ENCODE data around the gene ARGLU1. TPM values are rescaled to one million over a fixed set of nuclear protein-coding genes. Genes with fewer than 3 reads are reported as not detected.
A peak's percentile ranks its signal among the peaks of the same experiment; 100 is the strongest.

Gene ARGLU1
- polyA plus RNA-seq, 1 donor (not counting 4 experiments of a cell fraction or from before 2014, with no cell fraction given), result 96.8 TPM

- Histone ChIP-seq H3K36me3 (ENCODE audit: control insufficient read depth in 2 of 2, extremely low read depth in 1 of 2, insufficient read depth in 2 of 2, low read length in 2 of 2) (peaks cover 33 to 55% of the 10 kb centered on the region in 2 experiments), H3K4me1 (ENCODE audit: control insufficient read depth, extremely low read depth, insufficient read depth, low read length) (no peaks in the 10 kb centered on the region), H3K9ac (ENCODE audit: control insufficient read depth, extremely low read depth, insufficient read depth, low read length) (no peak overlapping the region), H3K27ac (ENCODE audit: control insufficient read depth, insufficient read depth, low read length) (no peak overlapping the region), H3K27me3 (ENCODE audit: control insufficient read depth, extremely low read depth, insufficient read depth, low read length) (no peaks in the 10 kb centered on the region), H3K79me2 (ENCODE audit: control insufficient read depth, insufficient read depth, low read length) (peaks cover 64% of the 10 kb centered on the region), H4K20me1 (ENCODE audit: control insufficient read depth, extremely low read depth, insufficient read depth, low read length) (no peaks in the 10 kb centered on the region), H3K4me3 (ENCODE audit: control insufficient read depth in 2 of 3, extremely low read depth in 1 of 3, insufficient read depth in 2 of 3, low read depth in 1 of 3, low read length in 3 of 3) (no peak overlapping the region), H3K4me2 (ENCODE audit: control insufficient read depth, extremely low read depth, insufficient read depth, low read depth, low read length) (no peak overlapping the region), H3K9me1 (ENCODE audit: control insufficient read depth, extremely low read depth, insufficient read depth, low read length) (no peaks in the 10 kb centered on the region), H2AFZ (ENCODE audit: control insufficient read depth, low read length) (no peak overlapping the region), H3K9me3 (ENCODE audit: control insufficient read depth, low read depth, low read length) (no peaks in the 10 kb centered on the region)
- peak; percentile 17 for FAIRE-seq
- TF ChIP-seq, protein P1, sequence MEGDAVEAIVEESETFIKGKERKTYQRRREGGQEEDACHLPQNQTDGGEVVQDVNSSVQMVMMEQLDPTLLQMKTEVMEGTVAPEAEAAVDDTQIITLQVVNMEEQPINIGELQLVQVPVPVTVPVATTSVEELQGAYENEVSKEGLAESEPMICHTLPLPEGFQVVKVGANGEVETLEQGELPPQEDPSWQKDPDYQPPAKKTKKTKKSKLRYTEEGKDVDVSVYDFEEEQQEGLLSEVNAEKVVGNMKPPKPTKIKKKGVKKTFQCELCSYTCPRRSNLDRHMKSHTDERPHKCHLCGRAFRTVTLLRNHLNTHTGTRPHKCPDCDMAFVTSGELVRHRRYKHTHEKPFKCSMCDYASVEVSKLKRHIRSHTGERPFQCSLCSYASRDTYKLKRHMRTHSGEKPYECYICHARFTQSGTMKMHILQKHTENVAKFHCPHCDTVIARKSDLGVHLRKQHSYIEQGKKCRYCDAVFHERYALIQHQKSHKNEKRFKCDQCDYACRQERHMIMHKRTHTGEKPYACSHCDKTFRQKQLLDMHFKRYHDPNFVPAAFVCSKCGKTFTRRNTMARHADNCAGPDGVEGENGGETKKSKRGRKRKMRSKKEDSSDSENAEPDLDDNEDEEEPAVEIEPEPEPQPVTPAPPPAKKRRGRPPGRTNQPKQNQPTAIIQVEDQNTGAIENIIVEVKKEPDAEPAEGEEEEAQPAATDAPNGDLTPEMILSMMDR (optimal IDR thresholded peaks at IDR 0.05 in 1 of 3, IDR thresholded peaks at IDR 0.05 in 1 of 3, conservative IDR thresholded peaks at IDR 0.05 in 1 of 3; ENCODE audit: extremely low read depth in 1 of 3, insufficient read depth in 2 of 3, low read length in 3 of 3), result no peak
- no peak for TF ChIP-seq EZH2 (IDR thresholded peaks at IDR 0.05; ENCODE audit: low read length)
- DNase-seq (ENCODE audit: low read depth, low spot score), result no peak
- dilution Hi-C loops (cut with MboI; ENCODE audit: extremely low pct_ligation_motif_present, low sequenced_read_pairs), result no loop called here
These were observed 73.4 kb downstream of the ARGLU1 start for GRCh38 chr13:106494506-106494905.

DNA sequence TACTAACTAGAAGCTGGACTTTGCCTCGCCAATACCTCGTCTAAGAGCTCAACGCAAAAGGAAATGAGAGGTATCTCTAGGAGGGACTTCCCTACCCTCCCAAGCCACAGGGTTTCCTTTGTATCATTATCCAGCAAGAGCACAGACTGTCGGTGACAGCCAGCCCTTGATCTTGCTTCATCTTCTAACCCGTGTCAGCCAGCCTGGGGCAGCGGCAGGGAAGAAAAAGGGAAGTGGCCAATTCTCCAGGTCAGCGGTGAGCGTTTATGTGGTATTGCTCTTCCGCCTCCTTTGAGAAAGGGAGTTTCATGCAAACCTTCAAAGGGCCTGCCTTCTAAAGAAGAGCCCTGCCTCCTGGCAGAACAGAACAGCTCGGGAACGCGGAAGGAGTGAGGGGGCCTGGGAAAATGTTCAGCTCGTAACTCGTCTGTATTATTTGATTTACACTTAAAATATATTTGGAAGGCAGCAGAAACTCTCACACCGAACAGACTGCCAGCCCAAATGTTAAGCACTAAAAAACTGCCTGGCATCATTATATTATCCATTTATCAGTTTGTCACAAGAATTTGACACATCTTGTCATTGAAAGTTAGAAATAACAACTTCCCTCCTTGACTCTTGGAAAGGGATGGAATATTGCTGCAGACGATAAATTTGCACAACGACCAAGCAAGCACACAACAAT lies 74.3 kb downstream of the ARGLU1 start:
- Histone ChIP-seq H2AFZ (ENCODE audit: control insufficient read depth, low read length) (no peak overlapping the region), H3K4me1 (ENCODE audit: control insufficient read depth, extremely low read depth, insufficient read depth, low read length) (no peaks in the 10 kb centered on the region), H3K27ac (ENCODE audit: control insufficient read depth, insufficient read depth, low read length) (no peak overlapping the region), H3K4me3 (ENCODE audit: control insufficient read depth in 2 of 3, extremely low read depth in 1 of 3, insufficient read depth in 2 of 3, low read depth in 1 of 3, low read length in 3 of 3) (no peak overlapping the region), H3K9me3 (ENCODE audit: control insufficient read depth, low read depth, low read length) (no peaks in the 10 kb centered on the region), H3K4me2 (ENCODE audit: control insufficient read depth, extremely low read depth, insufficient read depth, low read depth, low read length) (no peak overlapping the region), H3K9me1 (ENCODE audit: control insufficient read depth, extremely low read depth, insufficient read depth, low read length) (no peaks in the 10 kb centered on the region), H3K9ac (ENCODE audit: control insufficient read depth, extremely low read depth, insufficient read depth, low read length) (no peak overlapping the region), H3K79me2 (ENCODE audit: control insufficient read depth, insufficient read depth, low read length) (peaks cover 55% of the 10 kb centered on the region), H3K27me3 (ENCODE audit: control insufficient read depth, extremely low read depth, insufficient read depth, low read length) (no peaks in the 10 kb centered on the region), H4K20me1 (ENCODE audit: control insufficient read depth, extremely low read depth, insufficient read depth, low read length) (no peaks in the 10 kb centered on the region), H3K36me3 (ENCODE audit: control insufficient read depth in 2 of 2, extremely low read depth in 1 of 2, insufficient read depth in 2 of 2, low read length in 2 of 2) (peaks cover 32 to 51% of the 10 kb centered on the region in 2 experiments)
- DNase-seq (ENCODE audit: low read depth, low spot score) (no peak), FAIRE-seq (no peak)
- TF ChIP-seq, protein P1 (optimal IDR thresholded peaks at IDR 0.05 in 1 of 3, IDR thresholded peaks at IDR 0.05 in 1 of 3, conservative IDR thresholded peaks at IDR 0.05 in 1 of 3; ENCODE audit: extremely low read depth in 1 of 3, insufficient read depth in 2 of 3, low read length in 3 of 3), result no peak
- no peak for TF ChIP-seq EZH2 (IDR thresholded peaks at IDR 0.05; ENCODE audit: low read length)
- dilution Hi-C loops (cut with MboI; ENCODE audit: extremely low pct_ligation_motif_present, low sequenced_read_pairs), result no loop called here
